Aorta (tissue), 5 donors: Measurements from ENCODE around the gene UNC79. TPM values are rescaled to one million over a fixed set of nuclear protein-coding genes. Genes with fewer than 3 reads are reported as not detected.

Experiments
- ATAC-seq: fragments of 200-7000 bp; cut with Tn5 transposase; one replicate; pipeline ENCODE4 v1.9.1; 2022; ENCODE audit warnings: moderate library complexity; ENCODE audit not compliant: low FRiP score
- DNase-seq, 2 donors: peaks; one replicate each; pipeline ENCODE4 v3.0.0-alpha.2; 2020
- H3K27ac ChIP-seq, 2 donors: one replicate each; pipeline ENCODE4 v1.5.1; 2013; ENCODE audit warnings: low read length in 2 of 2, mild to moderate bottlenecking in 2 of 2, moderate library complexity in 2 of 2, control low read depth in 1 of 2, inconsistent platforms in 1 of 2, low read depth in 1 of 2
- H3K27me3 ChIP-seq, 2 donors: one replicate each; pipeline ENCODE4 v1.6.1; 2013; ENCODE audit warnings: control low read depth in 1 of 2, low read length in 1 of 2, mild to moderate bottlenecking in 1 of 2, moderate library complexity in 1 of 2; ENCODE audit not compliant: insufficient read depth in 2 of 2, control insufficient read depth in 1 of 2
- H3K36me3 ChIP-seq, 2 donors: one replicate each; pipeline ENCODE4 v1.6.1; 2013; ENCODE audit warnings: control low read depth in 1 of 2, low read length in 1 of 2, mild to moderate bottlenecking in 1 of 2; ENCODE audit not compliant: insufficient read depth in 2 of 2, control insufficient read depth in 1 of 2
- H3K4me1 ChIP-seq, 2 donors: one replicate each; pipeline ENCODE4 v1.6.1; 2013; ENCODE audit warnings: low read length in 2 of 2, control low read depth in 1 of 2, mild to moderate bottlenecking in 1 of 2, moderate library complexity in 1 of 2; ENCODE audit not compliant: insufficient read depth in 2 of 2, control insufficient read depth in 1 of 2
- H3K4me3 ChIP-seq, 2 donors: one replicate each; pipeline ENCODE4 v1.5.1; 2013; ENCODE audit warnings: low read length in 2 of 2, control low read depth in 1 of 2, mild to moderate bottlenecking in 1 of 2
- H3K9me3 ChIP-seq: one replicate; pipeline ENCODE4 v1.6.1; 2013; ENCODE audit warnings: mild to moderate bottlenecking, low read length; ENCODE audit not compliant: control insufficient read depth
- WGBS, 2 donors: extraction: QIAGEN DNeasy Blood & Tissue Kit; methylation state at CpG; one replicate each; pipeline ENCODE4 v1.1.7; 2013; 5-methylcytosine and 5-hydroxymethylcytosine counted together
- intact Hi-C, 2 donors: fragments of 100-400 bp; cut with DNase I; formaldehyde crosslinking; loops; one replicate each; pipeline versions ENCODE4 v1.14.2 to v1.15.0; 2022
- polyA plus RNA-seq, 2 donors: library from polyadenylated mRNA; stranded (reverse); fragments of 200-250 nt; gene quantifications; one replicate each; pipeline ENCODE4 v1.2.3, GENCODE V29; 2013
- total RNA-seq, 2 donors: library from RNA; stranded (reverse); fragmentation: NEBNext Ultra II Directional; extraction: Animal tissue kit (Norgen Biotek cat#: 25700); gene quantifications; one replicate each; pipeline ENCODE4 v1.2.1, GENCODE V29; 2021
- donor health status: healthy with polysubstance abuse.
- donor health status: Bipolar disorder and iron deficiency.
- donor health status: DM: no; HTN: no; CAD: no.
- donor health status: DM: no; HTN: no; CAD: no.
- donor health status: DM: yes; HTN: yes; CAD: no.

UNC79 gene
- total and polyA plus RNA-seq, 4 donors: 0.05 to 0.21 (median 0.16) TPM; not detected in 1

GRCh38 chr14:93691042-93691780, 260.5 kb downstream of the UNC79 start:
- peaks cover 0 to 2% of the 10 kb centered on the region in 2 donors for H3K27me3 ChIP-seq
- intact Hi-C loops: no loop called here
- no peak for ATAC-seq
- WGBS, 2 donors: 80 to 83% methylated on average over 16 of the region's 16 CpGs
- no peak for DNase-seq
- no peak overlapping the region for H3K4me3 ChIP-seq
- no peak overlapping the region for H3K27ac ChIP-seq
- no peaks in the 10 kb centered on the region for H3K4me1 ChIP-seq
- no peaks in the 10 kb centered on the region for H3K36me3 ChIP-seq
- H3K9me3 ChIP-seq: no peaks in the 10 kb centered on the region

GRCh38 chr14:93693914-93694313, 263.2 kb downstream of the UNC79 start:
- Histone ChIP-seq H3K4me1 (no peaks in the 10 kb centered on the region), H3K36me3 (no peaks in the 10 kb centered on the region), H3K4me3 (no peak overlapping the region), H3K27ac (no peak overlapping the region), H3K9me3 (no peaks in the 10 kb centered on the region), H3K27me3 (no peaks in the 10 kb centered on the region)
- DNase-seq (no peak), ATAC-seq (no peak)
- intact Hi-C loops: no loop called here
- WGBS, 2 donors: 52 to 64% methylated on average over 6 of the region's 6 CpGs

- Histone ChIP-seq H3K4me1 (no peaks in the 10 kb centered on the region), H3K27ac (no peak overlapping the region), H3K27me3 (no peaks in the 10 kb centered on the region), H3K9me3 (peaks cover 3% of the 10 kb centered on the region), H3K4me3 (no peak overlapping the region), H3K36me3 (no peaks in the 10 kb centered on the region)
- intact Hi-C loops: no loop called here
- ATAC-seq (no peak), DNase-seq (no peak)
Measured at GRCh38 chr14:93700928-93701327, 270.2 kb downstream of the UNC79 start.

GRCh38 chr14:93701562-93701961, 270.8 kb downstream of the UNC79 start:
- Histone ChIP-seq H3K9me3 (peaks cover 3% of the 10 kb centered on the region), H3K27ac (no peak overlapping the region), H3K4me1 (no peaks in the 10 kb centered on the region), H3K36me3 (no peaks in the 10 kb centered on the region), H3K4me3 (no peak overlapping the region), H3K27me3 (no peaks in the 10 kb centered on the region)
- ATAC-seq: no peak
- WGBS, 2 donors: 65 to 76% methylated on average over 2 of the region's 2 CpGs
- intact Hi-C loops: no loop called here
- no peak for DNase-seq

- WGBS, 2 donors: 70 to 73% methylated on average over 6 of the region's 6 CpGs
- Histone ChIP-seq H3K9me3 (peaks cover 3% of the 10 kb centered on the region), H3K27me3 (no peaks in the 10 kb centered on the region), H3K27ac (no peak overlapping the region), H3K4me3 (no peak overlapping the region), H3K4me1 (no peaks in the 10 kb centered on the region), H3K36me3 (no peaks in the 10 kb centered on the region)
- ATAC-seq: no peak
- intact Hi-C loops: no loop called here
- DNase-seq: no peak
Measured at GRCh38 chr14:93702946-93703345, 272.2 kb downstream of the UNC79 start.

GRCh38 chr14:93703941-93704340, 273.2 kb downstream of the UNC79 start:
- WGBS, 2 donors: 83 to 90% methylated on average over 6 of the region's 6 CpGs
- H3K4me3 ChIP-seq: no peak overlapping the region
- ATAC-seq (no peak), DNase-seq (no peak)
- H3K27me3 ChIP-seq: no peaks in the 10 kb centered on the region
- peaks cover 3% of the 10 kb centered on the region for H3K9me3 ChIP-seq
- no peaks in the 10 kb centered on the region for H3K4me1 ChIP-seq
- H3K36me3 ChIP-seq: no peaks in the 10 kb centered on the region
- no peak overlapping the region for H3K27ac ChIP-seq
- intact Hi-C loops: no loop called here

GRCh38 chr14:93705513-93706156, 274.9 kb downstream of the UNC79 start:
- ATAC-seq (no peak), DNase-seq (no peak)
- WGBS, 2 donors: 82 to 84% methylated on average over 15 of the region's 15 CpGs
- H3K36me3 ChIP-seq: no peaks in the 10 kb centered on the region
- no peaks in the 10 kb centered on the region for H3K27me3 ChIP-seq
- no peaks in the 10 kb centered on the region for H3K4me1 ChIP-seq
- no peak overlapping the region for H3K27ac ChIP-seq
- peaks cover 3% of the 10 kb centered on the region for H3K9me3 ChIP-seq
- no peak overlapping the region for H3K4me3 ChIP-seq
- intact Hi-C loops: no loop called here

- no peaks in the 10 kb centered on the region for H3K9me3 ChIP-seq
- DNase-seq: no peak
- no peaks in the 10 kb centered on the region for H3K27me3 ChIP-seq
- WGBS, 2 donors: 84 to 88% methylated on average over 21 of the region's 21 CpGs
- H3K36me3 ChIP-seq: no peaks in the 10 kb centered on the region
- no peak overlapping the region for H3K4me3 ChIP-seq
- H3K27ac ChIP-seq: no peak overlapping the region
- no peak for ATAC-seq
- no peaks in the 10 kb centered on the region for H3K4me1 ChIP-seq
- intact Hi-C loops: no loop called here
Measured at GRCh38 chr14:93706360-93706955, 275.7 kb downstream of the UNC79 start.

GRCh38 chr14:93707475-93707874, 276.7 kb downstream of the UNC79 start:
- no peak for DNase-seq
- ATAC-seq: no peak
- no peaks in the 10 kb centered on the region for H3K36me3 ChIP-seq
- no peaks in the 10 kb centered on the region for H3K4me1 ChIP-seq
- intact Hi-C loops: no loop called here
- no peaks in the 10 kb centered on the region for H3K9me3 ChIP-seq
- no peaks in the 10 kb centered on the region for H3K27me3 ChIP-seq
- H3K4me3 ChIP-seq: no peak overlapping the region
- 72 to 74% methylated on average over 3 of the region's 3 CpGs for WGBS, 2 donors
- no peak overlapping the region for H3K27ac ChIP-seq
